ENCODE results near the gene TOP2A.

DNA sequence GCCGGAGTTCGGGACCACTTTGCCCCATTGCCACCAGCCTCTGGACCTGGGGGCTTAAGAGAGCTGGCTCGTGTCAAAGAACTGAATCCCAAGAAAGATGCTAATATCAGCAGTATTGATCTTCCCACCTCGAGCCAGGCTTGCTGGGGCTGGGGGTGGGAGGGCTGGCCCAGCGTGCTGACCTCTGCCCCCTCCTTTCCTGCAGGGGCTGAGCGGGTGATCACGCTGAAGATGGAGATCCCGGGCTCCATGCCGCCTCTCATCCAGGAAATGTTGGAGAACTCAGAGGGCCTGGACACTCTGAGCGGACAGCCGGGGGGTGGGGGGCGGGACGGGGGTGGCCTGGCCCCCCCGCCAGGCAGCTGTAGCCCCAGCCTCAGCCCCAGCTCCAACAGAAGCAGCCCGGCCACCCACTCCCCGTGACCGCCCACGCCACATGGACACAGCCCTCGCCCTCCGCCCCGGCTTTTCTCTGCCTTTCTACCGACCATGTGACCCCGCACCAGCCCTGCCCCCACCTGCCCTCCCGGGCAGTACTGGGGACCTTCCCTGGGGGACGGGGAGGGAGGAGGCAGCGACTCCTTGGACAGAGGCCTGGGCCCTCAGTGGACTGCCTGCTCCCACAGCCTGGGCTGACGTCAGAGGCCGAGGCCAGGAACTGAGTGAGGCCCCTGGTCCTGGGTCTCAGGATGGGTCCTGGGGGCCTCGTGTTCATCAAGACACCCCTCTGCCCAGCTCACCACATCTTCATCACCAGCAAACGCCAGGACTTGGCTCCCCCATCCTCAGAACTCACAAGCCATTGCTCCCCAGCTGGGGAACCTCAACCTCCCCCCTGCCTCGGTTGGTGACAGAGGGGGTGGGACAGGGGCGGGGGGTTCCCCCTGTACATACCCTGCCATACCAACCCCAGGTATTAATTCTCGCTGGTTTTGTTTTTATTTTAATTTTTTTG, 61.6 kb downstream of the TOP2A start:
- TF ChIP-seq POLR2A (IDR thresholded peaks at IDR 0.05; ENCODE audit: low read depth, low read length): no peak
- TF ChIP-seq TAF1 (IDR thresholded peaks at IDR 0.05; ENCODE audit: borderline replicate concordance, low read depth, low read length): no peak

Data from GM12892 (cell line).